ENCODE measurements around the gene TBC1D1. TPM values are rescaled to one million over a fixed set of nuclear protein-coding genes. Genes with fewer than 3 reads are reported as not detected.

The TBC1D1 gene
- total RNA-seq, 1 experiment from 2014 or later, result 102 TPM

DNA sequence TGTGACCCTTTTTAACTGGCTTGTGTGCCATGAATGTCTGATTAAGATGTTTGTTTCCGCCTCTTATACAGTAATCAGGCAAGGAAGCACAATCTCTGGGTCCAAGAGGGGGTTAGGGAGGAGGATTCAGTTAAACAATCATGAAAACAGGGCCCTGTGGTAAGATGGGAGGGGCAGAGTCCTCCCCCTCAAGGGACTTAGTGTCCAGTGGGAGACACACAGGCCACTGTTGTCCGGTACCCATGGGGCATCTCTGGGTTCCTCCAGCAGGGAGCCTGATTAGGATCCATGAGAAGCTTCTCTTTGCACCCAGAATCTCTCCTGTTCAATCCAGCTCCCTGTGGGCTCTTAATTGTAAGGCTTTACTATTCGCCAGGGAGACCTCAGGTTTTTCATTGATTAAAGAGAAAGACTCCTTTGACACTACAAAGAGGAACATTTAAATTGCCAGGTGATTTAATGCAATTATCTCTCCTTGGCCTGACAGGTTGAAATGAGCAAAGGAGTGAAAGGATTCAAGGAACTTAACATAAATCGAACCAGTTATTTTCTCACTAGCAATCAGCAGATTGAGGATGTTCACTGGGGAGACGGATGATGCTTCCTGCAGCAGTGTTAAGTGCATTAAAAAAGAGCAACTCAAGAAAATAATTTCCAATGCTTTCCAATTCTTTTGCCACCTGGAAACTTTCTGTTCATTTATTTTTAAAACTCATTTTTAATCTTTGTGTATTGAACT is 294.7 kb downstream of the TBC1D1 start:
- H3K36me3 ChIP-seq (replicated peaks; ENCODE audit: control insufficient read depth, insufficient read depth, low read length), result no peaks in the 10 kb centered on the region
- no peak for DNase-seq
- no peak overlapping the region for H3K4me3 ChIP-seq (ENCODE audit: insufficient read depth, low read depth, low read length)
- H3K27me3 ChIP-seq (ENCODE audit: control insufficient read depth, insufficient read depth, low read length), result no peaks in the 10 kb centered on the region

DNA sequence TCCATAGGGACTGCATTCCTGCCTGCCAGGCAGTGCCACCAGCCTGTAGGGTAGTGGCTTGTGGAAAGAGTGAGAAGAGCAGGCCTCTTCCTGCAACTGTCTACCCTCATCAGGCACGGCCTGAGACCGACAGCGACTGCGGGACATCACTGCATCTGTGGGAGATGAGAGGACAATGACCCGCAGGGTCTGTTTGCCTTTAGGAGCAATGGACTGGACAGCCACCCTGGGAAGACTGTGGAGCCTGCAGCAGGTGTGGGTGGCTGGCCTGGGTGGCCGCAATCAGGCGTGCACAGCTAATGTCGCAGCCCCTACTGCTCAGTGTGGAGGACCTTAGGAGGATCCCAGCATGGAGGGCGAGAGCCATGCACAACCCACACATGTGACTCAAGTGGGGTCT is 297.3 kb downstream of the TBC1D1 start:
- H3K36me3 ChIP-seq (replicated peaks; ENCODE audit: control insufficient read depth, insufficient read depth, low read length), result no peaks in the 10 kb centered on the region
- DNase-seq, result no peak
- no peak overlapping the region for H3K4me3 ChIP-seq (ENCODE audit: insufficient read depth, low read depth, low read length)
- H3K27me3 ChIP-seq (ENCODE audit: control insufficient read depth, insufficient read depth, low read length), result no peaks in the 10 kb centered on the region

DNA sequence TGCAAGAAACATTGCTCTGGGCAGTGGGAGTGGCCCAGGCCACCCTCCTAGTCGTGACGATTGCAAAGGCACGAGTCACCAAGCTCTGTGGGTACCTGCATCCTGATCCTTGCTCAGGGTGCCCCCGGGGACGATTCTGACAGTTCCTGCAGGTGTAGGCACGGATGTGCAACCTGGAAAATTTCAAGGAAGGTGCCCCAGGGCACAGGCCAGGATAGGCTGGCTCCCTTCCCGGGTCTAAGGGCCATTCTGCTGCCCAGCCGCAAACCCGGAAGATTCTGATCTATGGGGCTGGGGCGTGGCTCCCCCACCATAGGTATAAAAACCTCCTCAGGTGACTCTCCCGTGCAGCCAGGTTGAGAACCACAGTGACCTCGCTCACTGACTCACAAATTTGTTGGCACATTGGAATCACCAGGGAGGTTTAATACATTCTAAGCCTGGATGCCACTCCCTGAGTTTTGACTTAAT is 297.8 kb downstream of the TBC1D1 start:
- no peaks in the 10 kb centered on the region for H3K36me3 ChIP-seq (replicated peaks; ENCODE audit: control insufficient read depth, insufficient read depth, low read length)
- no peaks in the 10 kb centered on the region for H3K27me3 ChIP-seq (ENCODE audit: control insufficient read depth, insufficient read depth, low read length)
- DNase-seq, result no peak
- H3K4me3 ChIP-seq (ENCODE audit: insufficient read depth, low read depth, low read length), result no peak overlapping the region

Other genes with a start within 250 kb of the TBC1D1 start
- 19.1 and 25.2 TPM in 2 replicates for gene RELL1, start 204.7 kb upstream of the TBC1D1 start, total RNA-seq (2014; rRNA removed; shearing (Covaris generic))
- gene PGM2, start 64.4 kb upstream of the TBC1D1 start, total RNA-seq (2014; rRNA removed; shearing (Covaris generic)), result 23.7 and 31.4 TPM in 2 replicates
- gene PTTG2, start 69.3 kb downstream of the TBC1D1 start, total RNA-seq (2014; rRNA removed; shearing (Covaris generic)), result not detected in 2 replicates

All from H7 (cell line).